Measurements from ENCODE around the gene AMN. TPM values are rescaled to one million over a fixed set of nuclear protein-coding genes. Genes with fewer than 3 reads are reported as not detected.
"Not testable (repeated sequence)": the region's sequence is repeated elsewhere in the genome, so short reads cannot be mapped to it uniquely, and the experiment has no call there.

The AMN gene
- 1 to 10 TPM in 1 of 2 donors, not detected in 1; 2.4 TPM for total RNA-seq

DNA sequence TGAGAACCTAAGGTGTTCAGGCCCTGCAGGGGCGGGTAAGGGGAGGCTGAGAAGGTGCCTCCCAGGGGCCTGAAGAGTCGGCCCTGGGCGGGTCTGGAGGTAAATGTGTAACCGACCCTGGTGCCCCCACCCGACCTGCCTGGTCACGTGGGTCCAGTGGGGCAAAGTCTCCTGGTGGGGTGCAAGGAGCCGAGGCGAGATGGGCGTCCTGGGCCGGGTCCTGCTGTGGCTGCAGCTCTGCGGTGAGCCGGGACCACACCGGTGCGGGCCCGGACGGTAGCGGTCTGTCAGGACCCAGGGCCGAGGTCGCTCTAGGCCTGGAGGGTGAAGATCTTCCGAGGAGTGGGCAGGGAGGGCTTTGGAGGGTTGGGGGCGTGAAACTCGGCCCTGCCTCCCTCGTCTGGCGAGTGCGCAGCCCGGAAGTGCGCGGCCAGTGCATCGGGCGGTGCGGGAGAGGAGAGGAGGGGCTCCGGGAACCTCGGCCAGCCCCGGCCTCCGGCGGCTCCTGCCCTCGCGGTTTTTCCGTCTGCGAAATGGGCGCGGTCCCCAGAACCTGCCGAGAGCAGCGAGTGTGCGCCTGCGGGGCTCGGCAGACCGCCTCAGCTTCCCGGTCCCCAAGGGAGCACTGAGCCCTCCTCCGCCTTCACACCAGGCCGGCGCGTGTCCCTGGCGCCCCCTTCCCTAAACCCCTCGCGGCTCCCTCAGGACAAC, at the start of gene AMN:
Gene AMN, plus strand, starts transcription at position 174 of the 711 bp plus-strand sequence. Its CDS starts 26 bp downstream, at position 200.
- H3K9me3 ChIP-seq: no peaks in the 10 kb centered on the region
- H3K36me3 ChIP-seq: no peaks in the 10 kb centered on the region
- no peak for ATAC-seq (ENCODE audit: insufficient number of reproducible peaks, low FRiP score, low read depth)
- H3K4me1 ChIP-seq (ENCODE audit: control insufficient read depth in 1 of 2, low read depth in 2 of 2): peaks cover 0 to 7% of the 10 kb centered on the region in 2 donors
- H3K27me3 ChIP-seq (replicated peaks; ENCODE audit: insufficient read depth): no peaks in the 10 kb centered on the region
- peak within 1 kb of the TSS; percentile 25 for H3K4me3 ChIP-seq
- TF ChIP-seq, protein P1, sequence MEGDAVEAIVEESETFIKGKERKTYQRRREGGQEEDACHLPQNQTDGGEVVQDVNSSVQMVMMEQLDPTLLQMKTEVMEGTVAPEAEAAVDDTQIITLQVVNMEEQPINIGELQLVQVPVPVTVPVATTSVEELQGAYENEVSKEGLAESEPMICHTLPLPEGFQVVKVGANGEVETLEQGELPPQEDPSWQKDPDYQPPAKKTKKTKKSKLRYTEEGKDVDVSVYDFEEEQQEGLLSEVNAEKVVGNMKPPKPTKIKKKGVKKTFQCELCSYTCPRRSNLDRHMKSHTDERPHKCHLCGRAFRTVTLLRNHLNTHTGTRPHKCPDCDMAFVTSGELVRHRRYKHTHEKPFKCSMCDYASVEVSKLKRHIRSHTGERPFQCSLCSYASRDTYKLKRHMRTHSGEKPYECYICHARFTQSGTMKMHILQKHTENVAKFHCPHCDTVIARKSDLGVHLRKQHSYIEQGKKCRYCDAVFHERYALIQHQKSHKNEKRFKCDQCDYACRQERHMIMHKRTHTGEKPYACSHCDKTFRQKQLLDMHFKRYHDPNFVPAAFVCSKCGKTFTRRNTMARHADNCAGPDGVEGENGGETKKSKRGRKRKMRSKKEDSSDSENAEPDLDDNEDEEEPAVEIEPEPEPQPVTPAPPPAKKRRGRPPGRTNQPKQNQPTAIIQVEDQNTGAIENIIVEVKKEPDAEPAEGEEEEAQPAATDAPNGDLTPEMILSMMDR (IDR thresholded peaks at IDR 0.05): no peak
- H3K27ac ChIP-seq: no peak within 1 kb of the TSS
- no peak for DNase-seq (ENCODE audit: low spot score)

DNA sequence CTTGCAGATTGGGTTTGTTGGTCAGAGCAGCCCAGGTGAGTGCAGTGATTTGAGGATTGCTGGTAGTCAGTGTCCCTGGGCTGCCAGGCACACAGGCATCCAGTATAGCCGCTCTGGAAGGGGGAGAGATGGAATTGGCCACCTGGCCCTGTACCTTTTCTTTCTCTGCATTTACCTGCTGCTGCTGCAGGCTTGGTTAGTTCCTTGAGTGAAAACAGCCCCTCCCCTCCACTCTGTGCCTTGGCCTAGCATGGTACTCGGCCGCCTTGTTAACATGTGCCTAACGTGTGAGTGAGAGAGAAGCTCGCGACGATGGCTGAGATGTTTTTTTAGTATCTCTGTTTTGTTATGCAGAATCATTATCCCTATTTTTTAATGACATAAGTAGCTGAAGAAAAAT, 49.3 kb upstream of the AMN start:
- DNase-seq (ENCODE audit: low spot score): no peak
- Histone ChIP-seq H3K4me1 (ENCODE audit: control insufficient read depth in 1 of 2, low read depth in 2 of 2) (peaks cover 2 to 20% of the 10 kb centered on the region in 2 donors), H3K27ac (no peak overlapping the region), H3K9me3 (no peaks in the 10 kb centered on the region), H3K36me3 (peaks cover 9% of the 10 kb centered on the region), H3K4me3 (no peak overlapping the region), H3K27me3 (replicated peaks; ENCODE audit: insufficient read depth) (no peaks in the 10 kb centered on the region)
- TF ChIP-seq, protein P1 (IDR thresholded peaks at IDR 0.05): no peak
- ATAC-seq (ENCODE audit: insufficient number of reproducible peaks, low FRiP score, low read depth): no peak

DNA sequence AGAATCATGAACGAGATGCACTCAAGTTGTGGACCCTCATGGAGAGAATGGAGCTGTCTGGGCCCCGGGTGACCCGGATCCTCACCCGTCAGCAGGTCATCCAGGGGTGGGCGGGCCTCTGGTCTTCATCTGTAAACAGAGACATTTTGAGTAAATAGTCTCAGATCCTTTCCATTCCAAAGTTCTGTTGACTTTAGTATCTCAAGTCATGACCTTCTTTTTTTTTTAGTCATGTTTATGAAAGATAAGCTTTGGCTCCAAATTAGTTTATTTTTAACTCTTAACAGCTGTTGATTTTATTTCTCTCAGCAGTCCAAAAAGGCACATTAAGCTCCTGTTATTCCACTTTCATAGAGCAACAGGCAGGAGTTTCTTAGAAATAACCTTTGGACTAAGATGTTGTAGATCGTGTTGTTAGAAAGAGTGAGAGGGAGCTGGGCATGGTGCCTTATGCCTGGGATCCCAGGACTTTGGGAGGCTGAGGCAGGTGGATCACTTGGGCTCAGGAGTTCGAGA, 48.9 kb upstream of the AMN start:
- no peak for ATAC-seq (ENCODE audit: insufficient number of reproducible peaks, low FRiP score, low read depth)
- Histone ChIP-seq H3K27ac (no peak overlapping the region), H3K27me3 (replicated peaks; ENCODE audit: insufficient read depth) (no peaks in the 10 kb centered on the region), H3K4me1 (ENCODE audit: control insufficient read depth in 1 of 2, low read depth in 2 of 2) (peaks cover 2 to 20% of the 10 kb centered on the region in 2 donors), H3K36me3 (peaks cover 9% of the 10 kb centered on the region), H3K9me3 (no peaks in the 10 kb centered on the region), H3K4me3 (no peak overlapping the region)
- TF ChIP-seq, protein P1 (IDR thresholded peaks at IDR 0.05): no peak
- no peak for DNase-seq (ENCODE audit: low spot score)

DNA sequence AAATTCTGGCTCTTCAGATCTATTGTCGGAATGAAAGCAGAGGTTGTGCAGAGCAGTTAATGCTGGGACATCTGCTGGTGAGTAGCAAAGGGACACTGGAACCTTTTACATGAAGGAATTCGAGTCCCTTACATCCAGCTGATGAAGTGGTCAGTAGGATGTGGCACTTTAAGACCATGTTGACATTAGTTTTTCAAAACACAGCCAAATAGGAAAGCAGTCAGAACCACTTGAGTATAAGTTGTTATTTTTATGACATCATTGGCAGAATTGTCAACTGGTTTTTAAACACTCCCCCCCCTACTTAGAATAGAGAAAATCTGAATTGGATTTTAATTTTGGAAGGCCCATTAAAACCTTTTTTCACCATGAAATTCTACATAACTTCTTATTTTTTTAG, 46.8 kb upstream of the AMN start:
- H3K27me3 ChIP-seq (replicated peaks; ENCODE audit: insufficient read depth): no peaks in the 10 kb centered on the region
- H3K4me1 ChIP-seq (ENCODE audit: control insufficient read depth in 1 of 2, low read depth in 2 of 2): peaks cover 2 to 20% of the 10 kb centered on the region in 2 donors
- H3K27ac ChIP-seq: no peak overlapping the region
- ATAC-seq (ENCODE audit: insufficient number of reproducible peaks, low FRiP score, low read depth) (no peak), DNase-seq (ENCODE audit: low spot score) (no peak)
- H3K4me3 ChIP-seq: no peak overlapping the region
- H3K36me3 ChIP-seq: peaks cover 9% of the 10 kb centered on the region
- no peaks in the 10 kb centered on the region for H3K9me3 ChIP-seq
- TF ChIP-seq, protein P1 (IDR thresholded peaks at IDR 0.05): no peak

DNA sequence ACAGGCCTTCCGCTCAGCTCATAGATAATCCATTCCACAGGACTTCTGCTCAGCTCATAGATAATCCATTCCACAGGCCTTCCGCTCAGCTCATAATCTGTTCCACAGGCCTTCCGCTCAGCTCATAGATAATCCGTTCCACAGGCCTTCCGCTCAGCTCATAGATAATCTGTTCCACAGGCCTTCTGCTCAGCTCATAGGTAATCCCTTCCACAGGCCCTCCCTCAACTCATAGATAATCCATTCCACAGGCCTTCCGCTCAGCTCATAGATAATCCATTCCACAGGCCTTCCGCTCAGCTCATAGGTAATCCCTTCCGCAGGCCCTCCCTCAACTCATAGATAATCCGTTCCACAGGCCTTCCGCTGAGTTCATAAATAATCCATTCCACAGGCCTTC, 45.0 kb upstream of the AMN start:
- not testable (repeated sequence) for DNase-seq (ENCODE audit: low spot score); H3K27ac ChIP-seq; ATAC-seq (ENCODE audit: insufficient number of reproducible peaks, low FRiP score, low read depth); H3K9me3 ChIP-seq; H3K36me3 ChIP-seq; H3K4me3 ChIP-seq; H3K27me3 ChIP-seq (replicated peaks; ENCODE audit: insufficient read depth)
- H3K4me1 ChIP-seq (ENCODE audit: control insufficient read depth in 1 of 2, low read depth in 2 of 2): peaks cover 2 to 20% of the 10 kb centered on the region in 2 donors
